GM23338 (cell line): ENCODE results near the gene MATK. TPM values are rescaled to one million over a fixed set of nuclear protein-coding genes. Genes with fewer than 3 reads are reported as not detected.

Experiments used
- ATAC-seq: fragments of 200-7000 bp; cut with Tn5 transposase; 3 replicates; pipeline ENCODE4 v1.9.1; 2020
- DNase-seq: peaks from one replicate; pipeline ENCODE4 v3.0.0-alpha.2; 2015; ENCODE audit warnings: low spot score
- H2AFZ ChIP-seq: fragments of 200-600 bp; sonication (generic); 2 replicates; pipeline ENCODE4 v1.8.0; 2016; ENCODE audit warnings: antibody characterized with exemption, mild to moderate bottlenecking, moderate library complexity
- H3F3A ChIP-seq: fragments of 200-600 bp; sonication (generic); replicated peaks from 2 replicates; pipeline ENCODE4 v1.8.0; 2017; ENCODE audit warnings: antibody characterized with exemption, mixed run types, low read depth
- H3K27ac ChIP-seq: fragments of 200-600 bp; sonication (generic); 2 replicates; pipeline ENCODE4 v1.6.1; 2016; ENCODE audit warnings: low read depth
- H3K27me3 ChIP-seq: fragments of 200-600 bp; sonication (generic); 2 replicates; pipeline ENCODE4 v1.8.0; 2016; ENCODE audit warnings: mild to moderate bottlenecking, mixed run types, moderate library complexity; ENCODE audit not compliant: insufficient read depth
- H3K36me3 ChIP-seq: fragments of 200-600 bp; sonication (generic); 2 replicates; pipeline ENCODE4 v1.8.0; 2016; ENCODE audit warnings: mild to moderate bottlenecking; ENCODE audit not compliant: insufficient read depth
- H3K4me1 ChIP-seq: fragments of 200-600 bp; sonication (generic); 2 replicates; pipeline ENCODE4 v1.8.0; 2016; ENCODE audit warnings: mild to moderate bottlenecking, moderate library complexity; ENCODE audit not compliant: insufficient read depth
- H3K4me2 ChIP-seq: fragments of 200-600 bp; sonication (generic); 2 replicates; pipeline ENCODE4 v1.7.1; 2017; ENCODE audit warnings: mixed run types
- H3K4me3 ChIP-seq: fragments of 200-600 bp; sonication (generic); 2 replicates; pipeline ENCODE4 v1.6.1; 2016; ENCODE audit warnings: mixed run types
- H3K79me2 ChIP-seq: fragments of 200-600 bp; sonication (generic); replicated peaks from 2 replicates; pipeline ENCODE4 v1.8.0; 2017; ENCODE audit warnings: mild to moderate bottlenecking; ENCODE audit not compliant: insufficient read depth
- H3K9me2 ChIP-seq: fragments of 200-600 bp; sonication (generic); 2 replicates; pipeline ENCODE4 v1.8.0; 2017; ENCODE audit not compliant: insufficient read depth
- H4K20me1 ChIP-seq: fragments of 200-600 bp; sonication (generic); replicated peaks from 2 replicates; pipeline ENCODE4 v1.8.0; 2017; ENCODE audit warnings: mild to moderate bottlenecking; ENCODE audit not compliant: insufficient read depth
- H3K27ac Mint-ChIP-seq: 2 replicates; pipeline ENCODE4 v1.8.0; 2020; ENCODE audit warnings: inconsistent platforms, mild to moderate bottlenecking, moderate library complexity, mixed read lengths
- H3K27me3 Mint-ChIP-seq: 3 replicates; pipeline ENCODE4 v1.8.0; 2022; ENCODE audit warnings: low read depth, mild to moderate bottlenecking, moderate library complexity, mixed read lengths, inconsistent platforms; ENCODE audit not compliant: insufficient read depth, poor library complexity
- H3K36me3 Mint-ChIP-seq: 3 replicates; pipeline ENCODE4 v1.8.0; 2021; ENCODE audit warnings: low read depth, mild to moderate bottlenecking, inconsistent platforms, moderate library complexity, mixed read lengths
- H3K4me1 Mint-ChIP-seq: 3 replicates; pipeline ENCODE4 v1.8.0; 2020; ENCODE audit warnings: mild to moderate bottlenecking, inconsistent platforms, mixed read lengths
- H3K4me3 Mint-ChIP-seq: 3 replicates; pipeline ENCODE4 v1.8.0; 2021; ENCODE audit warnings: moderate library complexity, mild to moderate bottlenecking, inconsistent platforms, mixed read lengths
- H3K9me3 Mint-ChIP-seq: 3 replicates; pipeline ENCODE4 v1.8.0; 2020; ENCODE audit warnings: moderate library complexity, mild to moderate bottlenecking, inconsistent platforms, mixed read lengths
- EZH2 ChIP-seq: fragments of 200-600 bp; sonication (generic); IDR thresholded peaks from one replicate; pipeline ENCODE4 v1.8.0; 2017; ENCODE audit warnings: antibody characterized with exemption, mild to moderate bottlenecking, low read depth; ENCODE audit not compliant: unreplicated experiment
- EZH2phosphoT487 ChIP-seq: fragments of 200-600 bp; sonication (generic); IDR thresholded peaks from one replicate; pipeline ENCODE4 v1.8.1; 2018; ENCODE audit warnings: antibody characterized with exemption; ENCODE audit not compliant: unreplicated experiment
- JUNB ChIP-seq: IDR thresholded peaks from one replicate; pipeline ENCODE4 v1.6.1; 2016; ENCODE audit warnings: antibody characterized with exemption; ENCODE audit not compliant: unreplicated experiment
- NANOG ChIP-seq: IDR thresholded peaks from 2 replicates; pipeline ENCODE4 v1.6.1; 2016; ENCODE audit warnings: antibody characterized with exemption, borderline replicate concordance
- STAT1 ChIP-seq: IDR thresholded peaks from one replicate; pipeline ENCODE4 v1.6.1; 2016; ENCODE audit warnings: antibody characterized with exemption; ENCODE audit not compliant: unreplicated experiment
- polyA plus RNA-seq: library from polyadenylated mRNA; unstranded; fragments of >200 nt; fragmentation: Nextera tagmentation; extraction: Ambion mirVana; gene quantifications from 2 replicates; pipeline ENCODE4 v1.2.1, GENCODE V29; 2016
- total RNA-seq: library from RNA; depleted of rRNA; stranded (reverse); fragments of >200 nt; shearing (Covaris generic); gene quantifications from 2 replicates; pipeline ENCODE4 v1.2.3, GENCODE V29; 2014
- TF ChIP-seq, protein P1 (sequence below): fragments of 250-450 bp; sonication (Bioruptor Pico); IDR thresholded peaks from 2 replicates; pipeline ENCODE4 v1.5.0; 2020; ENCODE audit warnings: mild to moderate bottlenecking, moderate library complexity
- TF ChIP-seq, protein P2 (sequence below): IDR thresholded peaks from 2 replicates; pipeline ENCODE4 v1.6.1; 2016; ENCODE audit warnings: antibody characterized with exemption

The MATK gene
- total and polyA plus RNA-seq, 2 experiments from 2014 or later: 13.4 to 21.4 TPM

DNA sequence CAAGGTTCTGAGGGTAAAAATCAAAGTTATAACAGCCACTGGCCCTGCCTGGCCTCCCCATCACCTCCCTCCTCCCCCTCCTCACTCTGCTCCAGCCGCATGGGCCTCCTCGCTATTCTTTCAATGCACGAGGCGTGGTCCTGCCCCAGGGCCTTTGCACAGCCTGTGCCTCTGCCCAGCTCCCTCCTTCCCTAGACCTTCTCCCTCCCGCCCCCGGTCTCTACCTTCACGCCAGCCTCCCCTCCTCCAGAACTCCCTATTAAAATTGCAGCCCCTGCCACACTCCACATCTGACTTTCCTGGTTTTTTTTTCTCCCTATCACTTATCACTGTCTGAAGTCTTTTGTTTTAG is 17.5 kb downstream of the MATK start (continued):
- TF ChIP-seq, protein P1, sequence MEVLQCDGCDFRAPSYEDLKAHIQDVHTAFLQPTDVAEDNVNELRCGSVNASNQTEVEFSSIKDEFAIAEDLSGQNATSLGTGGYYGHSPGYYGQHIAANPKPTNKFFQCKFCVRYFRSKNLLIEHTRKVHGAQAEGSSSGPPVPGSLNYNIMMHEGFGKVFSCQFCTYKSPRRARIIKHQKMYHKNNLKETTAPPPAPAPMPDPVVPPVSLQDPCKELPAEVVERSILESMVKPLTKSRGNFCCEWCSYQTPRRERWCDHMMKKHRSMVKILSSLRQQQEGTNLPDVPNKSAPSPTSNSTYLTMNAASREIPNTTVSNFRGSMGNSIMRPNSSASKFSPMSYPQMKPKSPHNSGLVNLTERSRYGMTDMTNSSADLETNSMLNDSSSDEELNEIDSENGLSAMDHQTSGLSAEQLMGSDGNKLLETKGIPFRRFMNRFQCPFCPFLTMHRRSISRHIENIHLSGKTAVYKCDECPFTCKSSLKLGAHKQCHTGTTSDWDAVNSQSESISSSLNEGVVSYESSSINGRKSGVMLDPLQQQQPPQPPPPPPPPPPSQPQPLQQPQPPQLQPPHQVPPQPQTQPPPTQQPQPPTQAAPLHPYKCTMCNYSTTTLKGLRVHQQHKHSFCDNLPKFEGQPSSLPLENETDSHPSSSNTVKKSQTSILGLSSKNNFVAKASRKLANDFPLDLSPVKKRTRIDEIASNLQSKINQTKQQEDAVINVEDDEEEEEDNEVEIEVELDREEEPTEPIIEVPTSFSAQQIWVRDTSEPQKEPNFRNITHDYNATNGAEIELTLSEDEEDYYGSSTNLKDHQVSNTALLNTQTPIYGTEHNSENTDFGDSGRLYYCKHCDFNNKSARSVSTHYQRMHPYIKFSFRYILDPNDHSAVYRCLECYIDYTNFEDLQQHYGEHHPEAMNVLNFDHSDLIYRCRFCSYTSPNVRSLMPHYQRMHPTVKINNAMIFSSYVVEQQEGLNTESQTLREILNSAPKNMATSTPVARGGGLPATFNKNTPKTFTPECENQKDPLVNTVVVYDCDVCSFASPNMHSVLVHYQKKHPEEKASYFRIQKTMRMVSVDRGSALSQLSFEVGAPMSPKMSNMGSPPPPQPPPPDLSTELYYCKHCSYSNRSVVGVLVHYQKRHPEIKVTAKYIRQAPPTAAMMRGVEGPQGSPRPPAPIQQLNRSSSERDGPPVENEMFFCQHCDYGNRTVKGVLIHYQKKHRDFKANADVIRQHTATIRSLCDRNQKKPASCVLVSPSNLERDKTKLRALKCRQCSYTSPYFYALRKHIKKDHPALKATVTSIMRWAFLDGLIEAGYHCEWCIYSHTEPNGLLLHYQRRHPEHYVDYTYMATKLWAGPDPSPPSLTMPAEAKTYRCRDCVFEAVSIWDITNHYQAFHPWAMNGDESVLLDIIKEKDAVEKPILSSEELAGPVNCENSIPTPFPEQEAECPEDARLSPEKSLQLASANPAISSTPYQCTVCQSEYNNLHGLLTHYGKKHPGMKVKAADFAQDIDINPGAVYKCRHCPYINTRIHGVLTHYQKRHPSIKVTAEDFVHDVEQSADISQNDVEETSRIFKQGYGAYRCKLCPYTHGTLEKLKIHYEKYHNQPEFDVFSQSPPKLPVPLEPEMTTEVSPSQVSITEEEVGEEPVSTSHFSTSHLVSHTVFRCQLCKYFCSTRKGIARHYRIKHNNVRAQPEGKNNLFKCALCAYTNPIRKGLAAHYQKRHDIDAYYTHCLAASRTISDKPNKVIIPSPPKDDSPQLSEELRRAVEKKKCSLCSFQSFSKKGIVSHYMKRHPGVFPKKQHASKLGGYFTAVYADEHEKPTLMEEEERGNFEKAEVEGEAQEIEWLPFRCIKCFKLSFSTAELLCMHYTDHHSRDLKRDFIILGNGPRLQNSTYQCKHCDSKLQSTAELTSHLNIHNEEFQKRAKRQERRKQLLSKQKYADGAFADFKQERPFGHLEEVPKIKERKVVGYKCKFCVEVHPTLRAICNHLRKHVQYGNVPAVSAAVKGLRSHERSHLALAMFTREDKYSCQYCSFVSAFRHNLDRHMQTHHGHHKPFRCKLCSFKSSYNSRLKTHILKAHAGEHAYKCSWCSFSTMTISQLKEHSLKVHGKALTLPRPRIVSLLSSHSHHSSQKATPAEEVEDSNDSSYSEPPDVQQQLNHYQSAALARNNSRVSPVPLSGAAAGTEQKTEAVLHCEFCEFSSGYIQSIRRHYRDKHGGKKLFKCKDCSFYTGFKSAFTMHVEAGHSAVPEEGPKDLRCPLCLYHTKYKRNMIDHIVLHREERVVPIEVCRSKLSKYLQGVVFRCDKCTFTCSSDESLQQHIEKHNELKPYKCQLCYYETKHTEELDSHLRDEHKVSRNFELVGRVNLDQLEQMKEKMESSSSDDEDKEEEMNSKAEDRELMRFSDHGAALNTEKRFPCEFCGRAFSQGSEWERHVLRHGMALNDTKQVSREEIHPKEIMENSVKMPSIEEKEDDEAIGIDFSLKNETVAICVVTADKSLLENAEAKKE (CRISPR knock-in tag): no peak

DNA sequence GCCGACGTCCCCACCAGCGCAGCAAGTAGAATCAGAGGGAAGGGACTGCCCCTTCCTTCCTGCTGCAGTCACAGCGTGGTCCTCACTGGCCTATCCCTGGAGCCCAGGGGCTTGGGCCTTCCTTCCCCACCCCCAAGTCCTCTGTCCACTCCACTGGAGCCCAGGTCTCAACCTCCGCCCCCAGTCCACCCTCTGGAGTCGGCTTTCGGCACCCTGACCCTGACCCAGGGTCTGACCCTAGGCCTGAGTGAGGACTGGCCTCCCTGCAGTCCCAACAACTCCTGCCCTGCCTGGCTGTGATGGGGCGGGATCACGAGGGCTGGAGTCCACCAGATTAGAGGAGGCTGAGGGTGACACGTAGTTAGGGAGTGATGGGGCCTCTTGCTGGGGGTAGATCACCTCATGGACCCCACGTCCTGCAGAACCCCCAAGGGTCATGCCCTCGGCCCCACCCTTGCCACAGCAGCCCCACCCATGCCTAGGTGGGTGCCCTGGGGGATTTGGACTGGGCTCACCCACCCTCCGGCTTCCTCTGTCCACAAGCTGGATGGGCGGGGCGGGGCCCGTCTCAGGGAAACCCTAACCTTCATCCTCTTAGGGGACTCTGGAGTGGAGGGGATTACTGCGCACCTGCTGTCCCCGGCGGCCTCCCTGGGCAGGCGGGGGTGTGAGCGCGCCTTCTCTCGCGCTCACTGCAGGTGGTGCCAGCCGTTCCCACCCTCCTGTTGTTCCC is 18.0 kb downstream of the MATK start:
- Mint-ChIP-seq H3K27ac (no peak overlapping the region), H3K4me3 (no peak overlapping the region), H3K4me1 (peaks cover 8% of the 10 kb centered on the region), H3K36me3 (peaks cover 9% of the 10 kb centered on the region), H3K27me3 (peaks cover 4% of the 10 kb centered on the region), H3K9me3 (no peaks in the 10 kb centered on the region; the same call in 1 of the 3 replicates)
- Histone ChIP-seq H3K79me2 (peaks cover 7% of the 10 kb centered on the region; the same call in 1 of the 2 replicates), H3K9me2 (no peaks in the 10 kb centered on the region; the same call in 1 of the 2 replicates), H3K4me3 (no peak overlapping the region), H2AFZ (no peak overlapping the region), H4K20me1 (no peaks in the 10 kb centered on the region; the same call in 1 of the 2 replicates), H3K27me3 (no peaks in the 10 kb centered on the region), H3K4me1 (no peaks in the 10 kb centered on the region), H3K27ac (no peak overlapping the region), H3K4me2 (no peak overlapping the region), H3K36me3 (no peaks in the 10 kb centered on the region), H3F3A (0 out of 2 replicates have a peak, but pooled peaks cover 4% of the 10 kb centered on the region)
- ATAC-seq (no peak), DNase-seq (no peak)
- no peak for TF ChIP-seq JUNB
- TF ChIP-seq, protein P1 (CRISPR knock-in tag): no peak
- TF ChIP-seq, protein P2, sequence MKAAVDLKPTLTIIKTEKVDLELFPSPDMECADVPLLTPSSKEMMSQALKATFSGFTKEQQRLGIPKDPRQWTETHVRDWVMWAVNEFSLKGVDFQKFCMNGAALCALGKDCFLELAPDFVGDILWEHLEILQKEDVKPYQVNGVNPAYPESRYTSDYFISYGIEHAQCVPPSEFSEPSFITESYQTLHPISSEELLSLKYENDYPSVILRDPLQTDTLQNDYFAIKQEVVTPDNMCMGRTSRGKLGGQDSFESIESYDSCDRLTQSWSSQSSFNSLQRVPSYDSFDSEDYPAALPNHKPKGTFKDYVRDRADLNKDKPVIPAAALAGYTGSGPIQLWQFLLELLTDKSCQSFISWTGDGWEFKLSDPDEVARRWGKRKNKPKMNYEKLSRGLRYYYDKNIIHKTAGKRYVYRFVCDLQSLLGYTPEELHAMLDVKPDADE: no peak
- TF ChIP-seq EZH2phosphoT487: no peak
- no peak for TF ChIP-seq NANOG
- TF ChIP-seq EZH2: no peak
- no peak for TF ChIP-seq STAT1
